ENCODE data around the gene MYH7B.

Gene MYH7B

GRCh38 chr20:34990231-34990630, 34.6 kb downstream of the MYH7B start:
- no peak for DNase-seq (ENCODE audit: low read depth in 3 of 3, low spot score in 1 of 3)

GRCh38 chr20:34990661-34991214, 35.1 kb downstream of the MYH7B start:
- DNase-seq (ENCODE audit: low read depth in 3 of 3, low spot score in 1 of 3), result no peak

GRCh38 chr20:34992751-34993417, 37.2 kb downstream of the MYH7B start:
- no peak for DNase-seq (ENCODE audit: low read depth in 3 of 3, low spot score in 1 of 3)

- DNase-seq (ENCODE audit: low read depth in 3 of 3, low spot score in 1 of 3), result no peak
Observed at GRCh38 chr20:34993941-34994508, 38.4 kb downstream of the MYH7B start.

- DNase-seq (ENCODE audit: low read depth in 3 of 3, low spot score in 1 of 3), result no peak
Observed at GRCh38 chr20:34994509-34995131, 39.0 kb downstream of the MYH7B start.

- DNase-seq (ENCODE audit: low read depth in 3 of 3, low spot score in 1 of 3), result no peak
Observed at GRCh38 chr20:34995192-34995591, 39.5 kb downstream of the MYH7B start.

GRCh38 chr20:34995696-34996095, 40.0 kb downstream of the MYH7B start:
- DNase-seq (ENCODE audit: low read depth in 3 of 3, low spot score in 1 of 3), result no peak

- no peak for DNase-seq (ENCODE audit: low read depth in 3 of 3, low spot score in 1 of 3)
Observed at GRCh38 chr20:34996243-34997028, 40.8 kb downstream of the MYH7B start.

- no peak for DNase-seq (ENCODE audit: low read depth in 3 of 3, low spot score in 1 of 3)
Observed at GRCh38 chr20:34997131-34997561, 41.5 kb downstream of the MYH7B start.

GRCh38 chr20:34997774-34998173, 42.1 kb downstream of the MYH7B start:
- no peak for DNase-seq (ENCODE audit: low read depth in 3 of 3, low spot score in 1 of 3)

- no peak for DNase-seq (ENCODE audit: low read depth in 3 of 3, low spot score in 1 of 3)
Observed at GRCh38 chr20:34998331-34998950, 42.8 kb downstream of the MYH7B start.

- DNase-seq (ENCODE audit: low read depth in 3 of 3, low spot score in 1 of 3), result no peak
Observed at GRCh38 chr20:34999021-34999451, 43.4 kb downstream of the MYH7B start.

GRCh38 chr20:34999782-35000181, 44.1 kb downstream of the MYH7B start:
- DNase-seq (ENCODE audit: low read depth in 3 of 3, low spot score in 1 of 3), result no peak

- DNase-seq (ENCODE audit: low read depth in 3 of 3, low spot score in 1 of 3), result no peak
Observed at GRCh38 chr20:35000311-35000921, 44.7 kb downstream of the MYH7B start.

- no peak for DNase-seq (ENCODE audit: low read depth in 3 of 3, low spot score in 1 of 3)
Observed at GRCh38 chr20:35000922-35001595, 45.4 kb downstream of the MYH7B start.

GRCh38 chr20:35001596-35002362, 46.1 kb downstream of the MYH7B start:
- no peak for DNase-seq (ENCODE audit: low read depth in 3 of 3, low spot score in 1 of 3)

- DNase-seq (ENCODE audit: low read depth in 3 of 3, low spot score in 1 of 3), result no peak
Observed at GRCh38 chr20:35002426-35003210, 47.0 kb downstream of the MYH7B start.

- DNase-seq (ENCODE audit: low read depth in 3 of 3, low spot score in 1 of 3), result no peak
Observed at GRCh38 chr20:35003211-35004031, 47.8 kb downstream of the MYH7B start.
